SU-DHL-6 (cell line): ENCODE measurements around the gene HBEGF.

Experiments used
- H2AFZ ChIP-seq: fragments of 200-600 bp; sonication (generic); 2 replicates; pipeline ENCODE4 v1.6.1; 2014; ENCODE audit warnings: low read depth, mild to moderate bottlenecking, moderate library complexity, mixed read lengths, antibody characterized with exemption, low read length; ENCODE audit not compliant: severe bottlenecking
- H3F3A ChIP-seq: fragments of 200-600 bp; shearing (Covaris generic); 2 replicates; pipeline ENCODE4 v1.6.0; 2016; ENCODE audit warnings: antibody characterized with exemption, mild to moderate bottlenecking; ENCODE audit not compliant: insufficient read depth
- H3K27ac ChIP-seq: fragments of 200-600 bp; sonication (generic); 2 replicates; pipeline ENCODE4 v1.5.1; 2016; ENCODE audit warnings: low read depth, mild to moderate bottlenecking, low read length, moderate library complexity, mixed read lengths
- H3K27me3 ChIP-seq: fragments of 200-600 bp; sonication (generic), shearing (Covaris generic); 2 replicates; pipeline ENCODE4 v1.6.0; 2014; ENCODE audit warnings: mild to moderate bottlenecking, low read length
- H3K36me3 ChIP-seq: fragments of 200-600 bp; sonication (generic); 2 replicates; pipeline ENCODE4 v1.6.1; 2014; ENCODE audit warnings: mild to moderate bottlenecking, low read length, mixed read lengths
- H3K4me2 ChIP-seq: fragments of 300-600, 200-600 bp; shearing (Covaris generic), sonication (generic); 2 replicates; pipeline ENCODE4 v1.6.0; 2014; ENCODE audit warnings: low read length, low read depth, mild to moderate bottlenecking; ENCODE audit not compliant: poor library complexity, severe bottlenecking
- H3K4me3 ChIP-seq: fragments of 200-600 bp; sonication (generic); 2 replicates; pipeline ENCODE4 v1.5.1; 2014; ENCODE audit warnings: antibody characterized with exemption, low read length, mild to moderate bottlenecking, mixed read lengths; ENCODE audit not compliant: insufficient read depth, poor library complexity, severe bottlenecking
- H3K79me2 ChIP-seq: fragments of 200-600 bp; sonication (generic); 2 replicates; pipeline ENCODE4 v1.6.1; 2014; ENCODE audit warnings: mild to moderate bottlenecking, low read length, moderate library complexity; ENCODE audit not compliant: insufficient read depth
- H3K9ac ChIP-seq: fragments of 200-600 bp; sonication (generic); 2 replicates; pipeline ENCODE4 v1.7.0; 2014; ENCODE audit warnings: mild to moderate bottlenecking, low read length
- H3K9me2 ChIP-seq: fragments of 200-600 bp; sonication (generic); replicated peaks from 2 replicates; pipeline ENCODE4 v1.6.1; 2014; ENCODE audit warnings: low read length; ENCODE audit not compliant: insufficient read depth
- H3K9me3 ChIP-seq: fragments of 200-600 bp; sonication (generic); 2 replicates; pipeline ENCODE4 v1.6.1; 2014; ENCODE audit warnings: low read length, mixed read lengths; ENCODE audit not compliant: insufficient read depth
- H4K20me1 ChIP-seq: fragments of 200-600 bp; sonication (generic); 2 replicates; pipeline ENCODE4 v1.6.1; 2014; ENCODE audit warnings: low read depth, mild to moderate bottlenecking, antibody characterized with exemption, low read length, moderate library complexity, mixed read lengths
- EZH2phosphoT487 ChIP-seq: fragments of 200-600 bp; sonication (generic), shearing (Covaris generic); conservative IDR thresholded peaks from 2 replicates; pipeline ENCODE4 v1.6.1; 2018; ENCODE audit warnings: mild to moderate bottlenecking, antibody characterized with exemption, low read length, moderate library complexity, mixed read lengths
- TF ChIP-seq, protein P1 (sequence below): fragments of 200-600 bp; sonication (generic); IDR thresholded peaks from one replicate; pipeline ENCODE4 v1.5.1; 2017; ENCODE audit warnings: antibody characterized with exemption, mild to moderate bottlenecking, low read length, moderate library complexity; ENCODE audit not compliant: insufficient read depth, poor library complexity, severe bottlenecking

Gene HBEGF

GRCh38 chr5:140348104-140348503 lies 1.7 kb upstream of the HBEGF start:
- Histone ChIP-seq H4K20me1 (no peaks in the 10 kb centered on the region), H3K9ac (no peak overlapping the region), H3F3A (no peaks in the 10 kb centered on the region), H3K9me2 (no peaks in the 10 kb centered on the region), H3K4me3 (no peak overlapping the region), H2AFZ (no peak overlapping the region), H3K36me3 (no peaks in the 10 kb centered on the region), H3K4me2 (no peak overlapping the region), H3K9me3 (no peaks in the 10 kb centered on the region), H3K27ac (no peak overlapping the region), H3K79me2 (no peaks in the 10 kb centered on the region), H3K27me3 (no peaks in the 10 kb centered on the region)
- TF ChIP-seq, protein P1, sequence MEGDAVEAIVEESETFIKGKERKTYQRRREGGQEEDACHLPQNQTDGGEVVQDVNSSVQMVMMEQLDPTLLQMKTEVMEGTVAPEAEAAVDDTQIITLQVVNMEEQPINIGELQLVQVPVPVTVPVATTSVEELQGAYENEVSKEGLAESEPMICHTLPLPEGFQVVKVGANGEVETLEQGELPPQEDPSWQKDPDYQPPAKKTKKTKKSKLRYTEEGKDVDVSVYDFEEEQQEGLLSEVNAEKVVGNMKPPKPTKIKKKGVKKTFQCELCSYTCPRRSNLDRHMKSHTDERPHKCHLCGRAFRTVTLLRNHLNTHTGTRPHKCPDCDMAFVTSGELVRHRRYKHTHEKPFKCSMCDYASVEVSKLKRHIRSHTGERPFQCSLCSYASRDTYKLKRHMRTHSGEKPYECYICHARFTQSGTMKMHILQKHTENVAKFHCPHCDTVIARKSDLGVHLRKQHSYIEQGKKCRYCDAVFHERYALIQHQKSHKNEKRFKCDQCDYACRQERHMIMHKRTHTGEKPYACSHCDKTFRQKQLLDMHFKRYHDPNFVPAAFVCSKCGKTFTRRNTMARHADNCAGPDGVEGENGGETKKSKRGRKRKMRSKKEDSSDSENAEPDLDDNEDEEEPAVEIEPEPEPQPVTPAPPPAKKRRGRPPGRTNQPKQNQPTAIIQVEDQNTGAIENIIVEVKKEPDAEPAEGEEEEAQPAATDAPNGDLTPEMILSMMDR, result no peak
- no peak for TF ChIP-seq EZH2phosphoT487

GRCh38 chr5:140347360-140347759 lies 957 bp upstream of the HBEGF start:
- H3K79me2 ChIP-seq, result no peaks in the 10 kb centered on the region
- H4K20me1 ChIP-seq, result no peaks in the 10 kb centered on the region
- H3K9me2 ChIP-seq, result no peaks in the 10 kb centered on the region
- H3K4me2 ChIP-seq, result peak overlapping the region; percentile 77
- no peak overlapping the region for H3K27ac ChIP-seq
- H3K9ac ChIP-seq, result peak overlapping the region; percentile 34
- no peak overlapping the region for H3K4me3 ChIP-seq
- no peaks in the 10 kb centered on the region for H3K36me3 ChIP-seq
- H3F3A ChIP-seq, result no peaks in the 10 kb centered on the region
- H3K27me3 ChIP-seq, result no peaks in the 10 kb centered on the region
- peak overlapping the region; percentile 88 for H2AFZ ChIP-seq
- no peaks in the 10 kb centered on the region for H3K9me3 ChIP-seq
- TF ChIP-seq EZH2phosphoT487, result no peak
- TF ChIP-seq, protein P1, result no peak

GRCh38 chr5:140345919-140346347 lies 470 bp downstream of the HBEGF start:
- no peaks in the 10 kb centered on the region for H3K27me3 ChIP-seq
- H3K9me2 ChIP-seq, result no peaks in the 10 kb centered on the region
- peak overlapping the region; percentile 77 for H3K4me2 ChIP-seq
- no peaks in the 10 kb centered on the region for H3F3A ChIP-seq
- H3K9me3 ChIP-seq, result no peaks in the 10 kb centered on the region
- H3K27ac ChIP-seq, result no peak overlapping the region
- no peaks in the 10 kb centered on the region for H4K20me1 ChIP-seq
- peak overlapping the region; percentile 34 for H3K4me3 ChIP-seq
- peak overlapping the region; percentile 34; the same call in 1 of the 2 replicates for H3K9ac ChIP-seq
- no peaks in the 10 kb centered on the region for H3K36me3 ChIP-seq
- H2AFZ ChIP-seq, result peak overlapping the region; percentile 88
- TF ChIP-seq, protein P1, result no peak
- TF ChIP-seq EZH2phosphoT487, result no peak
- H3K79me2 ChIP-seq, result no peaks in the 10 kb centered on the region
